GM04503 (cell line): ENCODE results near the gene CEP83.

Experiments used
- DNase-seq: peaks from one replicate; pipeline ENCODE4 v3.0.0-alpha.2; 2012; ENCODE audit warnings: low read depth

CEP83 gene

DNA sequence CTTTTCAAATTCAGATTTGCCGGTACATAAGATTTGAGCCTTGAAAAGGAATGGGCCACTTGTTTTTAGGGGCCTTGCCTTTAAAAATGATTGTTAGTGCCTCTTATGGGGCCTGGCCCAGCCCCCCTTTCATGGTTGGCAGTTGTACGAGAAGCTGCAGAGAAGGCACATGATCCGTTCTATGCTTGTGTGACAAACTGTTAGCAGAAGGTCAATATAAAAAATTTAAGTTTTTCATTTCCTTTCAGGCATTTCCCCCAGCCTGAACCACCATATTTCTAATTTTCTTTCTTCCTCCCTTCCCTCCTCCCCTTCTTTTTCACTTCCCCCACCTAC lies 192.2 kb downstream of the CEP83 start:
- no peak for DNase-seq

DNA sequence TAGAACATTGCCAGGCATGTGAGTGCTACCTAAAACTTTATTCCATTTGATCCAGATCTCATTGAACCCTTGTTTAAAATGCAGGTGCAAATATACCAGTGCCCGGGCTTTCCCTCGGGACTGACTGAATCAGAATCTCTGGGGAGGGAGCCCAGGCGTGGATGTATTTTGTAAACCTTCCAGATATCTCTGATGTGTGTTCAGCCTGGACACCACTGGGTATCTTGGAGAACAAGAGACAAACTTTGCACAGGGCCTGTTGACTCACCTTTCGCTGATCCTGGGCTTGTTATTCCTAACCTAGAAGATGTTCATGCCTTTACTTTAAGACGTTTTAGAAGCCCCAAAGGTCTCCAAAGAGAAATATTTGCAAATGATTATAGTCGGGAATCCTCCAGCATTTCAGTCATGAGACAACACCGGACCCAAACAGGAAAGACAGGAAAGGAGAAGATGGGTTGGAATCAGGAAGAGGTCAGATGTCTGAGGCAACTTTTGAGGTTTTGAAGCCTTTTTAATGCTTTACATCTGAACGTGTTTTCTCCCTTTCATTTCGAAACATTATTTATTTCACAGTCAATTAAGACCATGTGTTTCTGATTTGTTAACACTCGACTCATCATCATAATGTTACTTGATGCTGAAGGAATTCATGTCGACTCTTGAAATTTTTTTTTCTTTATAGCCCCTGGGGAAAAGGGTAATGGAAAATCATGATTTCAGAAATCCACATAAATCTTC lies 192.7 kb downstream of the CEP83 start:
- peak; percentile 95 for DNase-seq

DNA sequence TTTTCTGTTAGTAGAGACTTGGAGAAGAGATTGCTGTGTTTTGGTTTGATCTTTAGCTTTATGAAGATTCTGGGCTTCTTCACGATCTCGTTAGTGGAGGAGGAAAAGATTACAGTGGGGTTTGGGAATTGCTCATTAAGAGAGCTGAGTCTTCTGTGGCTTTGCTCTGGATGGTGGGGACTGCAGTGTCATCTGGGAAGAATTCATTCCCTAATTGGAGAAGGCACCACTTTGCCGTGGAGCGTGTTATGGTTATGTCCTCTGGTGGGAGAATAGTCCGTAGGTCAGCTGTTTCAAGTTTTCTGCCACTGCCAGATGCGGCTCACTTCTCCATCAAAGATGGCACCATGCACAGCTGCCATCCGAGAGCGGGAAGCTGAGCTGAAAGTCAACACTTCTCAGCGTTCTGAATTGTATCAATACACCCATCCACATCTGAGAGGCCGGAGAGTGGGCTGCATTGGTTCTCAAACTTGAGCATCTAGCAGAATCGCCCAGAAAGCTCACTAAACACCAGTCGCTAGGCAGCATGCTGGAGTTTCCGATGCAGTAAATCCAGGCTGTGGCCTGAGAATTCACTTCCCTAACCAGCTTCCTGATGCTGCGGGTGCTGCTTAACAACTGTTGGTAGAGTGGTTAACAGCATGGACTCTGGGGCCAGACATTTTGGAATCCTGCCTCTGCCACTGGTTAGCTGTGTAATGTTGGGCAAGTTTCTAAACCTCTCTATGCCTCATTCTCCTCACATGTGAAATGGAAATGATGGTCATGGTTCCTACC lies 193.5 kb downstream of the CEP83 start:
- peak; percentile 69 for DNase-seq

DNA sequence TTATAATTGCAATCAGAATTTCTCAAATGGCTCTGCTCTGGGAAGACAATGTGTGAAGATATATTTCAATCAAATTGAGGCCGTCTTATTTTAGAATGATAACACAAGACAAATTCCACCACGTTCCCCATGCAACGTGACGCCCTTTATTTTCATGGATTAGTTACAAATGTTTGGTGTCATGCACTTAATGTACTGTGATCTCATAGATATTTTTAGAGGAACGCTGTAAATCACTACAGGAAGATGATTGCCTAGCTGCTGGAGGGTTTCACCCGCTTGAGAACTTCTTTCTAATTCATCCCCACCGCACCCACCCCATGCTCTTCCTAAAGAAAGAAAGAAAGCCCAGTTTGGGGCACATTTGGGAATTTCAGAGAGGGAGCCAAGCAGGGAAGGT lies 194.1 kb downstream of the CEP83 start:
- peak; percentile 22 for DNase-seq

DNA sequence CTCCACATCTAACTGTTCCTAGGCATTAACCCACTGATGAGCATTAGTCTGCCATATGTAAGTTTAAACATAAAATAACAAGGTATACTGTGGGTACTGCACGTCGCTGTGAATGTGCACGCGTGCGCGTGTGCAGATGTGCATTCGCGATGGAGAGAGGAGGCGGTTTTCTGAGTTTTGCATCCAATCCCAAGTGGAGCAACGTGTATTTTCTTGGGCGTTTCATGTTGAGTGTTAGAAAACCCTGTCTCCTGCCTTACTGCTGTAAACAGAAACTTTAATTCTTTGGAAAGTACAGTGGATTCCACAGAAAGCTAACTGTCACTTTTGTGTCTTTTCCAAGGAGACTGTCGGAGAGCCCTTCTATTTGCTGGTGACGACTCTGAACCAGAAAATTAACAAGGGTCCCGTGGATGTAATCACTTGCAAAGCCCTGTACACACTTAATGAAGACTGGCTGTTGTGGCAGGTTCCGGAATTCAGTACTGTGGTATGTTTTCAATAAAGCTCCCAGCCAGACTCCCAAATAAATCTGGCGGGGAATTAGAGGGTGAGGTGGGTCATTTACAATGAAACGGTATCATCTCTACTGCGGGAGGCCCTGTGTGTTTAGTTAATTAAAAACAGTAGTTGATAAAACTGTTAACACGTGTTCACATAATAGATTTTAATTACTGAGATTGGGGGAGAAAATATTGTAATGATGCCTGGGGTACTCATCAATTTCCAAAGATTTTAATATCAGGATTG lies 194.8 kb downstream of the CEP83 start:
- DNase-seq: no peak

DNA sequence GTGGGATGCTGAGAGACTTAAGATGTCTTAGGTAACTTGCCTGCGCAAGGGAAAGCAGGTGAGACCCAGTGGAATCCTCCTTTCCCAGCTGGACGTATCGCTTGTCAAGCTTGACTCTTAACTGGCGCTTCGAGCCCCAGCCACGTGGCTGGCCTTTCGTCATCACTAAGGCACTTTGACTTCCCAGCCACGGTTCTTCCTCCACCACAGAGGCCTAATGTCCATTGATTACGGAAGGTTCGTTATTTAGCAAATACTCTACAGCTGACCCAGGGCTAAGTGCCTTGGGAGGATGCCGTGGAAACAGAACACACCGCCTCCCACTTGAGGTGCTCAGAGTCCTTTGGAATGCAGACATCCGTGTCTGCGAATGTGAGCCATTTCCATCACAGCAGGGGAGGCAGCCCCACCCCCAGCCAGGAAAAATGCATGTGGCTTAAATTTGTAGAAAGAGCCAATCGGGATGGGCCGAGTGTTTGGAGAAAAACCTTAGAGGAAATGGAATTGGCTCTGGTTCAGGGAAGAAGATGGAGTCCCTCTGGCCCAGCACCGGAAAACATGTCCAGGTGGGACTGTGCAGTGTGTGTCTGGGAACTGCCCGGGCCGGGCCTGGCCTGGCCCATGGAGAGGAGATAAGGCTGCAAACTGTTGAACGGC lies 195.6 kb downstream of the CEP83 start:
- DNase-seq: peak; percentile 21

DNA sequence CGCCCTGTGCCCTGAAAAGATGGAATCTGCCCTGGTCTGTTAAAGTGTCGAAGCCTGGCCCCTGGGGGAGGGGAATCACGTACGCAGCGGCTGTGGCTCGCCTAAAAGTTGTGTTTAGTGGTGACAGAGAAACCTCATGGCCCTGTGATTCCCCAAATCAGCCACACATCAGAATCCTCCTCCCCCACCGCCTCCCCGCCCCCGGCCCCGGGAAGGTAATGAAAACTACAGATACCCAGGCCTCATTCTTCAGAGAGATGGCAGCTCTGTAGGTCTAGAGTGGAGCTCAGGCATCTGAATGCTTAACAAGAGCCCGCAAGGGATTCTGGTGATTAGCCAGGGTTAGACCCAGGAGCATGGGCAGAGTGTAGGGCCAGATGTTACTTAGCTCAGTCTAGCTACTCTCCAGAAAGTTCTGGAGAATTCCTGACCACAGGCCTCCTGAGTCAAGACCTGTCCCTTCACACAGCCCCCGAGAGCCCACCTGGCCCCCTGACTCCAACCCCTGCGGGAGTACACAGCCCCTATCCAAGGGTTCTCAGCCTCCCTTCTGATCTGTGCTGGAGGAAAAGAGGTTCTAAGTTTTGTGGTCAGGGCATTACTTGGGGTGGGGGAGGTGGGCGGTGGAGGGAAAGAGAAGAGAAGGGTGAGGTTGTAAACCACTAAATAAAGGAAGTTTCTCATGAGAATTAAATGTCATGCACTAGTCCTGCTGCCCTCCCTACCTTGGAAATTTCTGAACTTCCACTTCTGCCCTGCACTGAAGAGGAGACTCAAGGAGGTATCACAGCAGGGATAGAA lies 196.5 kb downstream of the CEP83 start:
- DNase-seq: no peak

GRCh38 chr12:94262228-94263010 lies 197.2 kb downstream of the CEP83 start:
- DNase-seq: peak; percentile 86

DNA sequence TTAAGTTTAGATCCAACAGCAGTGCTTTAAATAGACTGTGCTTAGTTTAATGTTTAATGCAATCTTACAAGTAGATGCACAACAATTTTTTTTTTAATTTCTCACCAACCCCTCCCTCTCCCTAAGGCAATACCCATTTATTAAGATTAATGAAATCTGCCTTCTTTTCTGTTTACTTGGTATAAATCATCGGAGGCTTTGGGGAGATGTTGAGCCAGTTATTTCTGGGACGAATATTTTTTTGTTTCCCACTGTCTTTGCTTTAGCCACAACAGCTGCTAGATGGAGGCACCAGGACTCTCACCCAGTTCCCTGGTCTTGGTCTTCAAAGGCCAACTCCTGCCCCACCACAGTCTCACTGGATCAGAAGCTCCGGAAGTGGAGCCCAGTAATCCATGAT lies 197.9 kb downstream of the CEP83 start:
- no peak for DNase-seq

DNA sequence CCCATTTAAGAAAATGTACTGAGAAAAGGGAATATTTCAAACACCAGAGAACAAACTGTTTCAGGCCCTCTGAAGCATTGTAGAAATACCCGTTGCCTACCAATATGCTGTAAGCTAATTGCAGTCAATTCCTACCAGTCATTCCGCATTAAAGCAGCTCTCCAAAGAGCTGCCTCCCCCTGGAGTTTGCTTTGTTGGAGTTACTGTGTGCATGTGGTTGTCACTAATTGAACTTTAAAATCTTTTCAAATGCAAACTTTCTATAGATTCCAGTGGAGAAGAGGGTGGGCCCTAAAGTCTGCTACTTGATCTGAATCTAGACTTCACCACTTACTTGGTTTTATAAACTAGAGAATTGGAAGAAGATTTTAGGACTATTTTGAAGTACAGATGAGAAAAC lies 198.5 kb downstream of the CEP83 start:
- DNase-seq: no peak

DNA sequence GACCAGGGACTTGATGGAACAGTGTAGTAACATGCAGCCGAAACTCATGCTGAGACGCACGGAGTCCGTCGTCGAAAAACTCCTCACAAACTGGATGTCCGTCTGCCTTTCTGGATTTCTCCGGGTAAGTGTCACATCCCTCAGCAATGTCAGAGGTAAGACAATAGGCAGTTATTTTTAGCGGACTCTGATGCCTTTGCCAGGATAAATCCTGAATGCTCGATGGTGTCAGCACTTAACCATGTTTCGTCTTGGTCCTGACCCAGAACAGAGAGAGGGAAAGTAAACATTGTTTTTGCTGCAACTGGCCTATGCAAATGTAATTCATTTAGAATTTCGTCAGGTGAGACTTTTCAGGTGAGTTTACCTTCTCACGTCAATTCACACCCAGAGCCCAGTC lies 198.9 kb downstream of the CEP83 start:
- no peak for DNase-seq

DNA sequence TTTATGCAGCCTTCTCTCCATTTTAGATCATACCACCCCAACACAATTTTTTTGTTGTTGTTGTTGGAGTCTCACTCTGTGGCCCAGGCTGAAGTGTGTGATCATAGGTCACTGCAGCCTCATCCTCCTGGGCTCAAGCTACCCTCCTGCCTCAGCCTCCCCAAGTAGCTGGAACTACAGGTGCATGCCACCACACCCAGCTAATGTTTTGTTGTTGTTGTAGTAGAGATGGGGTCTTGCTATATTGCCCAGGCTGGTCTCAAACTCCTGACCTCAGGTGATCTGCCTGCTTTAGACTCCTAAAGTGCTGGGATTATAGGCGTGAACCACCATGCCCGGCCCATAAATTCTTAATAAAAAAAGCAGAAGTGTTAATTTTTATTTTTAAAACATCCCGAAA lies 199.7 kb downstream of the CEP83 start:
- no peak for DNase-seq

- DNase-seq: no peak
Observed at GRCh38 chr12:94258593-94258992, 201.1 kb downstream of the CEP83 start.
